Stimulated activated memory B cell treated with anti-CD40 and anti-IgM and Interleukin-4, amounts not matched to agents 10 μg/mL and 1 μg/mL and 100 μg/mL, for 72 hours (primary cell): ENCODE measurements around the gene AFF3.
"Not testable (repeated sequence)": the region's sequence is repeated elsewhere in the genome, so short reads cannot be mapped to it uniquely, and the experiment has no call there.

ENCODE experiments used
- ATAC-seq: fragments of 150-1000 bp; cut with Tn5 transposase; 2 replicates; pipeline ENCODE4 v1.10.0; 2021
- H3K27ac Mint-ChIP-seq: one replicate; pipeline ENCODE4 v1.8.0; 2022; ENCODE audit warnings: mild to moderate bottlenecking, mixed read lengths
- H3K27me3 Mint-ChIP-seq: one replicate; pipeline ENCODE4 v1.8.0; 2022; ENCODE audit warnings: mixed read lengths
- H3K36me3 Mint-ChIP-seq: one replicate; pipeline ENCODE4 v1.8.0; 2022; ENCODE audit warnings: mixed read lengths
- H3K4me1 Mint-ChIP-seq: one replicate; pipeline ENCODE4 v1.8.0; 2022; ENCODE audit warnings: mixed read lengths
- H3K4me3 Mint-ChIP-seq: one replicate; pipeline ENCODE4 v1.8.0; 2022; ENCODE audit warnings: mild to moderate bottlenecking, moderate library complexity, mixed read lengths
- H3K9me3 Mint-ChIP-seq: one replicate; pipeline ENCODE4 v1.8.0; 2022; ENCODE audit warnings: mixed read lengths

Gene AFF3

GRCh38 chr2:100174026-100174431 is 31.6 kb upstream of the AFF3 start:
- Mint-ChIP-seq H3K9me3 (no peaks in the 10 kb centered on the region), H3K4me1 (peaks cover 14% of the 10 kb centered on the region), H3K27me3 (no peaks in the 10 kb centered on the region), H3K4me3 (peak overlapping the region; percentile 44), H3K27ac (peak overlapping the region; percentile 15), H3K36me3 (no peaks in the 10 kb centered on the region)
- ATAC-seq = no peak

GRCh38 chr2:100166701-100167100 is 24.3 kb upstream of the AFF3 start:
- Mint-ChIP-seq H3K27me3 (no peaks in the 10 kb centered on the region), H3K4me3 (no peak overlapping the region), H3K4me1 (no peaks in the 10 kb centered on the region), H3K36me3 (no peaks in the 10 kb centered on the region), H3K9me3 (peaks cover 2% of the 10 kb centered on the region), H3K27ac (no peak overlapping the region)
- no peak for ATAC-seq

- Mint-ChIP-seq H3K27ac (no peak overlapping the region), H3K4me3 (no peak overlapping the region), H3K4me1 (no peaks in the 10 kb centered on the region), H3K9me3 (peaks cover 2% of the 10 kb centered on the region), H3K36me3 (no peaks in the 10 kb centered on the region), H3K27me3 (no peaks in the 10 kb centered on the region)
- ATAC-seq = no peak
Measured at GRCh38 chr2:100163605-100164004, 21.2 kb upstream of the AFF3 start.

GRCh38 chr2:100161945-100162620 is 19.7 kb upstream of the AFF3 start:
- no peak for ATAC-seq
- no peaks in the 10 kb centered on the region for H3K27me3 Mint-ChIP-seq
- peaks cover 2% of the 10 kb centered on the region for H3K9me3 Mint-ChIP-seq
- H3K36me3 Mint-ChIP-seq = no peaks in the 10 kb centered on the region
- H3K4me1 Mint-ChIP-seq = no peaks in the 10 kb centered on the region
- H3K4me3 Mint-ChIP-seq = no peak overlapping the region
- H3K27ac Mint-ChIP-seq = no peak overlapping the region

GRCh38 chr2:100160396-100160795 is 18.0 kb upstream of the AFF3 start:
- Mint-ChIP-seq H3K36me3 (no peaks in the 10 kb centered on the region), H3K27ac (no peak overlapping the region), H3K9me3 (peaks cover 5% of the 10 kb centered on the region), H3K27me3 (no peaks in the 10 kb centered on the region), H3K4me1 (no peaks in the 10 kb centered on the region), H3K4me3 (no peak overlapping the region)
- ATAC-seq = no peak

GRCh38 chr2:100151832-100152231 is 9.4 kb upstream of the AFF3 start:
- not testable (repeated sequence) for H3K36me3 Mint-ChIP-seq, H3K27me3 Mint-ChIP-seq, H3K4me3 Mint-ChIP-seq, ATAC-seq, H3K9me3 Mint-ChIP-seq, H3K27ac Mint-ChIP-seq
- H3K4me1 Mint-ChIP-seq = peaks cover 28% of the 10 kb centered on the region

GRCh38 chr2:100151310-100151709 is 8.9 kb upstream of the AFF3 start:
- H3K4me1 Mint-ChIP-seq = peaks cover 33% of the 10 kb centered on the region
- no peak overlapping the region for H3K4me3 Mint-ChIP-seq
- no peak overlapping the region for H3K27ac Mint-ChIP-seq
- ATAC-seq = peak; percentile 80
- no peaks in the 10 kb centered on the region for H3K27me3 Mint-ChIP-seq
- H3K36me3 Mint-ChIP-seq = peaks cover 6% of the 10 kb centered on the region
- peaks cover 8% of the 10 kb centered on the region for H3K9me3 Mint-ChIP-seq

- peaks cover 7% of the 10 kb centered on the region for H3K9me3 Mint-ChIP-seq
- H3K27ac Mint-ChIP-seq = no peak overlapping the region
- no peak overlapping the region for H3K4me3 Mint-ChIP-seq
- ATAC-seq = no peak
- peaks cover 6% of the 10 kb centered on the region for H3K36me3 Mint-ChIP-seq
- H3K27me3 Mint-ChIP-seq = no peaks in the 10 kb centered on the region
- H3K4me1 Mint-ChIP-seq = peaks cover 46% of the 10 kb centered on the region
Measured at GRCh38 chr2:100148883-100149282, 6.5 kb upstream of the AFF3 start.

- H3K4me3 Mint-ChIP-seq = no peak overlapping the region
- no peak overlapping the region for H3K27ac Mint-ChIP-seq
- no peaks in the 10 kb centered on the region for H3K27me3 Mint-ChIP-seq
- peaks cover 4% of the 10 kb centered on the region for H3K36me3 Mint-ChIP-seq
- H3K4me1 Mint-ChIP-seq = peaks cover 59% of the 10 kb centered on the region
- peaks cover 14% of the 10 kb centered on the region for H3K9me3 Mint-ChIP-seq
- ATAC-seq = no peak
Measured at GRCh38 chr2:100146657-100146960, 4.2 kb upstream of the AFF3 start.

GRCh38 chr2:100145893-100146656 is 3.7 kb upstream of the AFF3 start:
- Mint-ChIP-seq H3K36me3 (peaks cover 4% of the 10 kb centered on the region), H3K9me3 (peaks cover 14% of the 10 kb centered on the region), H3K27me3 (no peaks in the 10 kb centered on the region), H3K4me3 (no peak overlapping the region), H3K27ac (no peak overlapping the region), H3K4me1 (peaks cover 56% of the 10 kb centered on the region)
- no peak for ATAC-seq

GRCh38 chr2:100143286-100143685 is 896 bp upstream of the AFF3 start:
- peaks cover 55% of the 10 kb centered on the region for H3K4me1 Mint-ChIP-seq
- no peaks in the 10 kb centered on the region for H3K27me3 Mint-ChIP-seq
- peak overlapping the region; percentile 94 for H3K27ac Mint-ChIP-seq

GRCh38 chr2:100141906-100142305 is 484 bp downstream of the AFF3 start:
- Mint-ChIP-seq H3K4me3 (peak overlapping the region; percentile 92), H3K36me3 (peaks cover 9% of the 10 kb centered on the region), H3K27me3 (no peaks in the 10 kb centered on the region), H3K27ac (peak overlapping the region; percentile 94), H3K4me1 (peaks cover 67% of the 10 kb centered on the region), H3K9me3 (peaks cover 14% of the 10 kb centered on the region)
- ATAC-seq = peak; percentile 46

More at GRCh38 chr2:100143286-100143685, 896 bp upstream of the AFF3 start:
- H3K36me3 Mint-ChIP-seq = peaks cover 9% of the 10 kb centered on the region
- H3K4me3 Mint-ChIP-seq = peak overlapping the region; percentile 2
- peaks cover 14% of the 10 kb centered on the region for H3K9me3 Mint-ChIP-seq
- no peak for ATAC-seq

- Mint-ChIP-seq H3K36me3 (peaks cover 9% of the 10 kb centered on the region), H3K9me3 (peaks cover 14% of the 10 kb centered on the region), H3K27ac (peak overlapping the region; percentile 94), H3K4me3 (peak overlapping the region; percentile 92), H3K27me3 (no peaks in the 10 kb centered on the region), H3K4me1 (peaks cover 59% of the 10 kb centered on the region)
- ATAC-seq = peak; percentile 67
Measured at GRCh38 chr2:100140582-100140981, 1.8 kb downstream of the AFF3 start.

- H3K4me1 Mint-ChIP-seq = peaks cover 39% of the 10 kb centered on the region
- no peaks in the 10 kb centered on the region for H3K27me3 Mint-ChIP-seq
- peak overlapping the region; percentile 54 for H3K27ac Mint-ChIP-seq
- H3K36me3 Mint-ChIP-seq = peaks cover 9% of the 10 kb centered on the region
- peaks cover under 1% of the 10 kb centered on the region for H3K9me3 Mint-ChIP-seq
- peak overlapping the region; percentile 92 for H3K4me3 Mint-ChIP-seq
- ATAC-seq = no peak
Measured at GRCh38 chr2:100137866-100138570, 4.4 kb downstream of the AFF3 start.

- no peak for ATAC-seq
- H3K27ac Mint-ChIP-seq = peak overlapping the region; percentile 18
- H3K27me3 Mint-ChIP-seq = no peaks in the 10 kb centered on the region
- no peak overlapping the region for H3K4me3 Mint-ChIP-seq
- H3K4me1 Mint-ChIP-seq = peaks cover 34% of the 10 kb centered on the region
- H3K36me3 Mint-ChIP-seq = peaks cover 8% of the 10 kb centered on the region
- no peaks in the 10 kb centered on the region for H3K9me3 Mint-ChIP-seq
Measured at GRCh38 chr2:100137318-100137717, 5.1 kb downstream of the AFF3 start.
